SK-N-SH (cell line): ENCODE results near the gene MARCHF11. TPM values are rescaled to one million over a fixed set of nuclear protein-coding genes. Genes with fewer than 3 reads are reported as not detected.

Experiments used
- CTCF ChIA-PET: fragments of 300-600, 350-600 bp; formaldehyde crosslinking; extraction: SDS; loops from one replicate; lab custom pipeline; 2021; lab: Yijun Ruan, JAX
- POLR2A ChIA-PET: fragments of 350-600 bp; sonication (Branson Sonifier 250); formaldehyde crosslinking; extraction: SDS; loops from one replicate; lab custom pipeline; 2020; ENCODE audit warnings: antibody characterized with exemption, inconsistent platforms; lab: Yijun Ruan, JAX
- DNase-seq: peaks from one replicate; pipeline ENCODE4 v3.0.0; 2012
- H2AFZ ChIP-seq: fragments of 200-600 bp; sonication (generic); 2 replicates; pipeline ENCODE4 v1.8.1; 2016; ENCODE audit warnings: antibody characterized with exemption, mild to moderate bottlenecking, low read depth
- H3F3A ChIP-seq: fragments of 200-600 bp; sonication (generic); replicated peaks from 2 replicates; pipeline ENCODE3; 2016; ENCODE audit warnings: antibody characterized with exemption, mild to moderate bottlenecking; ENCODE audit not compliant: insufficient read depth
- H3K27ac ChIP-seq, 2 experiments: fragments of 200-500 bp in 1 of 2; fragments of 200-600 bp in 1 of 2; sonication (Bioruptor generic) in 1 of 2; sonication (generic), shearing (Covaris generic) in 1 of 2; 2 replicates each; pipeline versions ENCODE4 v1.5.1 to v1.6.1; 2014 to 2016; ENCODE audit warnings: low read depth in 2 of 2, inconsistent platforms in 1 of 2, low read length in 1 of 2, mild to moderate bottlenecking in 1 of 2, mixed read lengths in 1 of 2
- H3K27me3 ChIP-seq: fragments of 200-600 bp; sonication (generic), shearing (Covaris generic); 2 replicates; pipeline ENCODE4 v1.6.1; 2016; ENCODE audit warnings: mixed run types; ENCODE audit not compliant: insufficient read depth
- H3K36me3 ChIP-seq, 2 experiments: fragments of 200-500 bp in 1 of 2; fragments of 200-600 bp in 1 of 2; sonication (Bioruptor generic) in 1 of 2; sonication (generic) in 1 of 2; replicated peaks in 1 of 2; 2 replicates each; pipeline versions ENCODE3 to v1.5.1; 2014 to 2016; ENCODE audit warnings: low read length in 1 of 2, mild to moderate bottlenecking in 1 of 2; ENCODE audit not compliant: insufficient read depth in 2 of 2, control insufficient read depth in 1 of 2
- H3K4me1 ChIP-seq, 2 experiments: fragments of 200-500 bp in 1 of 2; fragments of 200-600 bp in 1 of 2; sonication (Bioruptor generic) in 1 of 2; sonication (generic), shearing (Covaris generic) in 1 of 2; 2 replicates each; pipeline versions ENCODE4 v1.5.1 to v1.6.1; 2014 to 2016; ENCODE audit warnings: low read depth in 1 of 2, low read length in 1 of 2, mixed run types in 1 of 2; ENCODE audit not compliant: insufficient read depth in 2 of 2, control insufficient read depth in 1 of 2
- H3K4me2 ChIP-seq: fragments of 200-600 bp; sonication (generic), shearing (Covaris generic); 2 replicates; pipeline ENCODE4 v1.6.1; 2017; ENCODE audit warnings: mixed run types
- H3K4me3 ChIP-seq, 2 experiments: fragments of 200-500 bp in 1 of 2; fragments of 200-600 bp in 1 of 2; sonication (Bioruptor generic) in 1 of 2; sonication (generic), shearing (Covaris generic) in 1 of 2; 2 replicates each; pipeline versions ENCODE4 v1.5.1 to v1.8.1; 2014 to 2016; ENCODE audit warnings: low read depth in 2 of 2, inconsistent platforms in 1 of 2, low read length in 1 of 2, mild to moderate bottlenecking in 1 of 2, mixed read lengths in 1 of 2, moderate library complexity in 1 of 2
- H3K79me2 ChIP-seq: fragments of 200-600 bp; sonication (generic); 2 replicates; pipeline ENCODE4 v1.8.1; 2017; ENCODE audit warnings: mild to moderate bottlenecking; ENCODE audit not compliant: insufficient read depth
- H3K9ac ChIP-seq: fragments of 200-600 bp; sonication (generic); 2 replicates; pipeline ENCODE4 v1.6.1; 2017; ENCODE audit warnings: mixed run types
- H3K9me2 ChIP-seq: fragments of 200-600 bp; sonication (generic); 2 replicates; pipeline ENCODE4 v1.6.1; 2017; ENCODE audit warnings: mixed run types
- H3K9me3 ChIP-seq: fragments of 200-600 bp; sonication (generic); 2 replicates; pipeline ENCODE4 v1.6.1; 2017; ENCODE audit warnings: mixed run types, mild to moderate bottlenecking, moderate library complexity
- H4K20me1 ChIP-seq: fragments of 200-600 bp; sonication (generic); 2 replicates; pipeline ENCODE4 v1.6.1; 2017; ENCODE audit warnings: mild to moderate bottlenecking, mixed run types; ENCODE audit not compliant: insufficient read depth
- CHD2 ChIP-seq: fragments of 150-350 bp; IDR thresholded peaks from 2 replicates; pipeline ENCODE4 v1.6.1; 2018; ENCODE audit warnings: low read length; ENCODE audit not compliant: partially characterized antibody
- ELF1 ChIP-seq: IDR thresholded peaks from 2 replicates; pipeline ENCODE4 v1.4.0; 2012
- EP300 ChIP-seq, 2 experiments: IDR thresholded peaks; 2 replicates each; pipeline versions ENCODE4 v1.4.0 to v1.6.1; 2012; ENCODE audit warnings: borderline replicate concordance in 1 of 2, low read depth in 1 of 2, low read length in 1 of 2
- FOXJ3 ChIP-seq: sonication (generic); formaldehyde crosslinking; IDR thresholded peaks from 2 replicates; pipeline ENCODE4 v1.5.1; 2020; ENCODE audit warnings: mild to moderate bottlenecking, missing genetic modification reagents
- FOXM1 ChIP-seq: IDR thresholded peaks from 2 replicates; pipeline ENCODE4 v1.4.0; 2012; ENCODE audit warnings: low read depth, mild to moderate bottlenecking
- GATA2 ChIP-seq: sonication (generic); formaldehyde crosslinking; IDR thresholded peaks from 2 replicates; pipeline ENCODE4 v1.5.0; 2020; ENCODE audit warnings: mild to moderate bottlenecking, missing genetic modification reagents
- IRF3 ChIP-seq: fragments of 150-350 bp; IDR thresholded peaks from 2 replicates; pipeline ENCODE4 v1.6.1; 2016; ENCODE audit warnings: mild to moderate bottlenecking, low read depth, low read length
- JUND ChIP-seq: IDR thresholded peaks from 2 replicates; pipeline ENCODE4 v1.4.0; 2012
- MAX ChIP-seq: IDR thresholded peaks from 2 replicates; pipeline ENCODE4 v1.4.0; 2012; ENCODE audit warnings: low read depth
- MEF2A ChIP-seq: IDR thresholded peaks from 2 replicates; pipeline ENCODE4 v1.4.0; 2012; ENCODE audit warnings: low read depth, borderline replicate concordance
- NFIC ChIP-seq: IDR thresholded peaks from 2 replicates; pipeline ENCODE4 v1.4.0; 2012; ENCODE audit warnings: borderline replicate concordance
- NRF1 ChIP-seq: IDR thresholded peaks from 2 replicates; pipeline ENCODE4 v1.6.1; 2012; ENCODE audit warnings: low read depth, mild to moderate bottlenecking, low read length
- POLR2AphosphoS5 ChIP-seq: IDR thresholded peaks from 2 replicates; pipeline ENCODE4 v1.6.1; 2012; ENCODE audit warnings: low read depth, low read length
- RAD21 ChIP-seq: IDR thresholded peaks from 2 replicates; pipeline ENCODE4 v1.6.1; 2012; ENCODE audit warnings: mild to moderate bottlenecking, low read length
- RCOR1 ChIP-seq: fragments of 150-350 bp; IDR thresholded peaks from 2 replicates; pipeline ENCODE4 v1.6.1; 2017; ENCODE audit warnings: antibody characterized with exemption, low read length
- REST ChIP-seq: IDR thresholded peaks from 2 replicates; pipeline ENCODE4 v1.6.1; 2012; ENCODE audit warnings: mild to moderate bottlenecking, low read depth, low read length, moderate library complexity
- RFX5 ChIP-seq: IDR thresholded peaks from 2 replicates; pipeline ENCODE4 v1.6.1; 2012; ENCODE audit warnings: mild to moderate bottlenecking, improper control_type of control experiment, low read length
- RXRA ChIP-seq: IDR thresholded peaks from 2 replicates; pipeline ENCODE4 v1.4.0; 2012; ENCODE audit warnings: low read depth, mild to moderate bottlenecking, borderline replicate concordance
- SMC3 ChIP-seq: IDR thresholded peaks from 2 replicates; pipeline ENCODE4 v1.6.1; 2012; ENCODE audit warnings: low read depth, low read length, improper control_type of control experiment
- TAF1 ChIP-seq: IDR thresholded peaks from 2 replicates; pipeline ENCODE4 v1.6.1; 2012; ENCODE audit warnings: low read depth, mild to moderate bottlenecking, low read length, moderate library complexity, borderline replicate concordance
- TCF12 ChIP-seq: IDR thresholded peaks from 2 replicates; pipeline ENCODE4 v1.4.0; 2012
- TEAD4 ChIP-seq: IDR thresholded peaks from 2 replicates; pipeline ENCODE4 v1.4.0; 2012; ENCODE audit warnings: mild to moderate bottlenecking, borderline replicate concordance; ENCODE audit not compliant: insufficient read depth
- USF1 ChIP-seq: IDR thresholded peaks from 2 replicates; pipeline ENCODE4 v1.4.0; 2012; ENCODE audit warnings: low read depth, borderline replicate concordance
- USF2 ChIP-seq: fragments of 150-350 bp; IDR thresholded peaks from 2 replicates; pipeline ENCODE4 v1.6.1; 2017; ENCODE audit warnings: antibody characterized with exemption, low read length, low read depth, borderline replicate concordance
- YY1 ChIP-seq: IDR thresholded peaks from 2 replicates; pipeline ENCODE4 v1.4.0; 2012; ENCODE audit warnings: low read depth, mild to moderate bottlenecking
- ZBTB33 ChIP-seq: IDR thresholded peaks from 2 replicates; pipeline ENCODE4 v1.4.0; 2012; ENCODE audit warnings: low read depth, borderline replicate concordance
- WGBS: methylation state at CpG from one replicate; pipeline ENCODE4 v1.1.6; 2017; ENCODE audit warnings: low lambda C conversion rate; 5-methylcytosine and 5-hydroxymethylcytosine counted together
- polyA plus RNA-seq, 3 experiments: library from polyadenylated mRNA; depleted of rRNA; stranded (reverse); fragments of >200 nt; gene quantifications; 2 replicates each; pipeline ENCODE4 v1.2.3, GENCODE V29; 2012

MARCHF11 gene
- polyA plus RNA-seq, 1 of the 3 experiments (the other 2 are of a cell fraction): 1.7 TPM

GRCh38 chr5:16178745-16179372 lies 732 bp downstream of the MARCHF11 start:
- CTCF ChIA-PET: interaction anchor here (1.2 to 10.6 kb wide), 3 partner anchors 17 to 488 kb away, joined by 3 to 96 read pairs (median 37); no protein-coding TSS in a partner anchor
- Histone ChIP-seq H3K27me3 (peaks cover 6% of the 10 kb centered on the region; the same call in 1 of the 2 replicates), H2AFZ (no peak overlapping the region)
- TF ChIP-seq TAF1 (no peak), MAX (no peak), TEAD4 (no peak), IRF3 (no peak), RAD21 (peak; percentile 8; the same call in 1 of the 2 replicates), CHD2 (no peak), RXRA (no peak), USF1 (no peak), POLR2AphosphoS5 (no peak), JUND (no peak), GATA2 (CRISPR knock-in tag) (no peak), NFIC (no peak), YY1 (no peak), SMC3 (no peak), TCF12 (no peak), RFX5 (no peak), EP300 (IDR thresholded peaks at IDR 0.05; ENCODE audit: borderline replicate concordance in 1 of 2, low read depth in 1 of 2, low read length in 1 of 2) (no peak), USF2 (no peak), NRF1 (no peak), RCOR1 (0 out of 2 replicates have a peak, but pooled peaks have one; percentile 15), REST (peak; percentile 97), ZBTB33 (no peak), MEF2A (no peak), FOXJ3 (CRISPR knock-in tag) (no peak), FOXM1 (no peak), ELF1 (no peak)

More at GRCh38 chr5:16178745-16179372, 732 bp downstream of the MARCHF11 start:
- peak; percentile 73 for DNase-seq
- peak overlapping the region; percentile 48 to 56; a peak in 3 of 4 replicates for H3K4me3 ChIP-seq
- peak overlapping the region; percentile 66; the same call in 1 of the 2 replicates for H3K4me2 ChIP-seq
- H4K20me1 ChIP-seq: no peaks in the 10 kb centered on the region
- peaks cover 0 to 18% of the 10 kb centered on the region in 2 experiments for H3K36me3 ChIP-seq
- WGBS: 4% methylated on average over 9 of the region's 57 CpGs
- H3K9me2 ChIP-seq: no peaks in the 10 kb centered on the region
- H3K79me2 ChIP-seq: no peaks in the 10 kb centered on the region
- H3K27ac ChIP-seq: peak overlapping the region in 1 of 2 experiments; percentile 96; a peak in 2 of 4 replicates
- H3K9me3 ChIP-seq: no peaks in the 10 kb centered on the region
- no peak overlapping the region for H3K9ac ChIP-seq
- H3F3A ChIP-seq: no peaks in the 10 kb centered on the region
- POLR2A ChIA-PET: interaction anchor here (0.9 to 2.6 kb wide), 4 partner anchors 9 to 250 kb away, joined by 3 to 10 read pairs (median 7); no protein-coding TSS in a partner anchor
- peaks cover 0 to 22% of the 10 kb centered on the region in 2 experiments; a peak in 2 of 4 replicates for H3K4me1 ChIP-seq
